NT2/D1 (cell line): Measurements from ENCODE around the gene PARD6G.
A peak's percentile ranks its signal among the peaks of the same experiment; 100 is the strongest.

Experiments
- DNase-seq: peaks from one replicate; pipeline ENCODE4 v3.0.0-alpha.2; 2011; ENCODE audit warnings: low read depth, low spot score
- H3K27me3 ChIP-seq: 2 replicates; pipeline ENCODE4 v1.6.0; 2011; ENCODE audit warnings: mild to moderate bottlenecking; ENCODE audit not compliant: insufficient read length, insufficient read depth
- H3K36me3 ChIP-seq: 2 replicates; pipeline ENCODE4 v1.6.1; 2011; ENCODE audit warnings: mild to moderate bottlenecking, low read length, mixed read lengths; ENCODE audit not compliant: insufficient read depth, insufficient read length
- H3K4me1 ChIP-seq: 2 replicates; pipeline ENCODE4 v1.5.1; 2011; ENCODE audit not compliant: insufficient read depth, insufficient read length
- H3K4me3 ChIP-seq: 2 replicates; pipeline ENCODE4 v1.5.1; 2011; ENCODE audit warnings: low read depth; ENCODE audit not compliant: insufficient read length
- H3K9ac ChIP-seq: 2 replicates; pipeline ENCODE4 v1.6.0; 2011; ENCODE audit warnings: low read depth; ENCODE audit not compliant: insufficient read length
- H3K9me3 ChIP-seq: 2 replicates; pipeline ENCODE4 v1.5.1; 2011; ENCODE audit warnings: mild to moderate bottlenecking, low read length; ENCODE audit not compliant: insufficient read depth
- SUZ12 ChIP-seq: IDR thresholded peaks from 2 replicates; pipeline ENCODE4 v1.6.1; 2011; ENCODE audit not compliant: insufficient read length, insufficient read depth; ENCODE audit errors: extremely low read depth
- YY1 ChIP-seq: IDR thresholded peaks from 2 replicates; pipeline ENCODE4 v1.6.1; 2011; ENCODE audit not compliant: insufficient read length, insufficient read depth
- ZNF274 ChIP-seq: IDR thresholded peaks from 2 replicates; pipeline ENCODE4 v1.6.1; 2011; ENCODE audit warnings: mild to moderate bottlenecking, low read depth, low read length

The PARD6G gene

GRCh38 chr18:80198391-80198790, 48.9 kb downstream of the PARD6G start:
- no peaks in the 10 kb centered on the region for H3K9me3 ChIP-seq
- H3K27me3 ChIP-seq = no peaks in the 10 kb centered on the region
- no peak overlapping the region for H3K9ac ChIP-seq
- no peak for TF ChIP-seq SUZ12
- TF ChIP-seq YY1 = no peak
- TF ChIP-seq ZNF274 = no peak
- peaks cover 3% of the 10 kb centered on the region for H3K36me3 ChIP-seq
- H3K4me3 ChIP-seq = no peak overlapping the region
- peaks cover 10% of the 10 kb centered on the region for H3K4me1 ChIP-seq
- no peak for DNase-seq

GRCh38 chr18:80197528-80197927, 49.8 kb downstream of the PARD6G start:
- Histone ChIP-seq H3K9me3 (no peaks in the 10 kb centered on the region), H3K27me3 (no peaks in the 10 kb centered on the region), H3K4me1 (peaks cover 10% of the 10 kb centered on the region), H3K4me3 (no peak overlapping the region), H3K9ac (peak overlapping the region; percentile 22), H3K36me3 (peaks cover 7% of the 10 kb centered on the region)
- no peak for DNase-seq
- TF ChIP-seq ZNF274 = no peak
- TF ChIP-seq YY1 = no peak
- no peak for TF ChIP-seq SUZ12

- H3K36me3 ChIP-seq = peaks cover 8% of the 10 kb centered on the region
- H3K9me3 ChIP-seq = no peaks in the 10 kb centered on the region
- no peaks in the 10 kb centered on the region for H3K27me3 ChIP-seq
- H3K9ac ChIP-seq = no peak overlapping the region
- DNase-seq = no peak
- no peak overlapping the region for H3K4me3 ChIP-seq
- H3K4me1 ChIP-seq = peaks cover 10% of the 10 kb centered on the region
- TF ChIP-seq SUZ12 (no peak), YY1 (no peak), ZNF274 (no peak)
These were observed 50.6 kb downstream of the PARD6G start for GRCh38 chr18:80196528-80197320.

- H3K36me3 ChIP-seq = peaks cover 8% of the 10 kb centered on the region
- no peak for DNase-seq
- H3K9me3 ChIP-seq = no peaks in the 10 kb centered on the region
- no peak for TF ChIP-seq SUZ12
- TF ChIP-seq ZNF274 = no peak
- TF ChIP-seq YY1 = no peak
- H3K4me1 ChIP-seq = no peaks in the 10 kb centered on the region
- no peak overlapping the region for H3K4me3 ChIP-seq
- H3K27me3 ChIP-seq = no peaks in the 10 kb centered on the region
- H3K9ac ChIP-seq = no peak overlapping the region
These were observed 52.3 kb downstream of the PARD6G start for GRCh38 chr18:80194874-80195570.

GRCh38 chr18:80193701-80194100, 53.6 kb downstream of the PARD6G start:
- TF ChIP-seq ZNF274 = no peak
- no peak for TF ChIP-seq YY1
- no peak for TF ChIP-seq SUZ12
- no peak for DNase-seq
- Histone ChIP-seq H3K9ac (no peak overlapping the region), H3K36me3 (peaks cover 8% of the 10 kb centered on the region), H3K9me3 (no peaks in the 10 kb centered on the region), H3K4me1 (no peaks in the 10 kb centered on the region), H3K27me3 (no peaks in the 10 kb centered on the region), H3K4me3 (no peak overlapping the region)

- no peaks in the 10 kb centered on the region for H3K9me3 ChIP-seq
- no peaks in the 10 kb centered on the region for H3K27me3 ChIP-seq
- no peak for DNase-seq
- H3K36me3 ChIP-seq = peaks cover 8% of the 10 kb centered on the region
- TF ChIP-seq YY1 (no peak), SUZ12 (no peak), ZNF274 (no peak)
- H3K4me3 ChIP-seq = no peak overlapping the region
- no peaks in the 10 kb centered on the region for H3K4me1 ChIP-seq
- H3K9ac ChIP-seq = no peak overlapping the region
These were observed 54.5 kb downstream of the PARD6G start for GRCh38 chr18:80192653-80193385.
